Right lobe of liver (tissue), 4 donors: ENCODE results near the gene TMTC4.
A peak's percentile ranks its signal among the peaks of the same experiment; 100 is the strongest.

Experiments used
- POLR2A ChIP-seq: fragments of 450-650 bp; IDR thresholded peaks from one replicate; pipeline ENCODE4 v1.6.1; 2017; ENCODE audit warnings: antibody characterized with exemption, mild to moderate bottlenecking
- TF ChIP-seq, protein P1 (sequence below), 4 donors: fragments of 200-600 bp in 3 of 4; fragments of 450-650 bp in 1 of 4; IDR thresholded peaks; one replicate each; pipeline versions ENCODE4 v1.5.1 to v1.8.0; 2016 to 2022; ENCODE audit warnings: antibody characterized with exemption in 4 of 4, mild to moderate bottlenecking in 2 of 4
- donor health status: DM: no; HTN: no; CAD: no.
- donor health status: DM: no; HTN: no; CAD: no.
- donor health status: DM: no; HTN: yes; CAD: no.

DNA sequence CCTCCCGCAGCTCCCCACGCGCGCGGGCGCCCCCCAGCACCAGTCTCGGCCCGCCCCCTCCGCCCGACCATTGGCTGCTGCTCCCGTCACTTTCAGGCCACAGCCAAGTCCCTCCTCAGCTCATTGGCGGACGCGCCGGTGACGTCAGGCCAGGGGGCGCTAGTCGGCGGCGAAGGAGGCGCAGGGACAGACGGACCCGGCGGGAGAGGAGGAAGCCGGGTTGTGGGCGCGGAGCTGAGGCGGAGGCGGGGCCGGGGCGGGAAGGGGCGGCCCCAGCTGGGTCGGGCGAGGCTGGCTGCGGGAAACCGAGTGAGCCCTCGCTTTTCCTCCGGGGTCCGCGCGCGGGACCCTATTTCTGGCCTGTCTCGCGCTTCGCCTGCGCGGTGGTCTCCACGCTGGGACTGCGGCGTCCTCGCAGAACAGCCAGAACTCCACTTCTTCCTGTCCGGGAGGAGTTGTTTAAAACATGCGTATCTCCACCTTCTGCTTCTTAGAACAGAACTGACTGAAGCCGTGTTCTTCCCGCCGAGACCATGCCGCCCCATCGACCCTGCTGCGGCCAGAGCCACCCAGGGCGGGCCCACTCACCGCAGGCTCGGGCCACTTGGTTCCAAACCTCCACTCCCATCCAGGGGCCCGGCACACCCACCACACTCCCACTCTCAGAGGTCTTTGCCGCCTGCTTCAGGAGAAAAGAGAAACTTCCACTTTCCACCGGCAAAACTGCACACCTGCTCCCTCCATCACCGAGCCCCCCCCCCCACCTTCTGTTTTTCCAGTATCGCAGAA lies 471 bp upstream of the TMTC4 start:
- TF ChIP-seq, protein P1, sequence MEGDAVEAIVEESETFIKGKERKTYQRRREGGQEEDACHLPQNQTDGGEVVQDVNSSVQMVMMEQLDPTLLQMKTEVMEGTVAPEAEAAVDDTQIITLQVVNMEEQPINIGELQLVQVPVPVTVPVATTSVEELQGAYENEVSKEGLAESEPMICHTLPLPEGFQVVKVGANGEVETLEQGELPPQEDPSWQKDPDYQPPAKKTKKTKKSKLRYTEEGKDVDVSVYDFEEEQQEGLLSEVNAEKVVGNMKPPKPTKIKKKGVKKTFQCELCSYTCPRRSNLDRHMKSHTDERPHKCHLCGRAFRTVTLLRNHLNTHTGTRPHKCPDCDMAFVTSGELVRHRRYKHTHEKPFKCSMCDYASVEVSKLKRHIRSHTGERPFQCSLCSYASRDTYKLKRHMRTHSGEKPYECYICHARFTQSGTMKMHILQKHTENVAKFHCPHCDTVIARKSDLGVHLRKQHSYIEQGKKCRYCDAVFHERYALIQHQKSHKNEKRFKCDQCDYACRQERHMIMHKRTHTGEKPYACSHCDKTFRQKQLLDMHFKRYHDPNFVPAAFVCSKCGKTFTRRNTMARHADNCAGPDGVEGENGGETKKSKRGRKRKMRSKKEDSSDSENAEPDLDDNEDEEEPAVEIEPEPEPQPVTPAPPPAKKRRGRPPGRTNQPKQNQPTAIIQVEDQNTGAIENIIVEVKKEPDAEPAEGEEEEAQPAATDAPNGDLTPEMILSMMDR (IDR thresholded peaks at IDR 0.05): peak in 3 of 4 donors; percentile 13 to 47 (median 35)
- TF ChIP-seq POLR2A: peak; percentile 62
